PC-9 (cell line): Measurements from ENCODE around the gene RPL10A. TPM values are rescaled to one million over a fixed set of nuclear protein-coding genes. Genes with fewer than 3 reads are reported as not detected.
"Not testable (repeated sequence)": the region's sequence is repeated elsewhere in the genome, so short reads cannot be mapped to it uniquely, and the experiment has no call there.

Experiments
- BruUV-seq: library from RNA; stranded (reverse); fragments of 400-500 nt; replicated peaks from 2 replicates; lab custom pipeline; 2021; lab: Mats Ljungman, UMichigan
- CTCF ChIA-PET: fragments of 300-600 bp; sonication (Branson Sonifier 250); formaldehyde crosslinking; loops from one replicate; lab custom pipeline; 2022; ENCODE audit warnings: antibody characterized with exemption; lab: Charles Lee
- POLR2A ChIA-PET: fragments of 300-600 bp; sonication (Branson Sonifier 250); formaldehyde crosslinking; loops from one replicate; lab custom pipeline; 2022; ENCODE audit warnings: antibody characterized with exemption; ENCODE audit not compliant: unreplicated experiment; lab: Charles Lee
- DNase-seq, 2 experiments: peaks; one replicate each; pipeline versions ENCODE4 v3.0.0 to v3.0.0-alpha.2; 2015 to 2022; ENCODE audit warnings: mixed read lengths in 1 of 2
- H2AFZ ChIP-seq: fragments of 200-600 bp; sonication (generic); 2 replicates; pipeline ENCODE4 v1.8.1; 2017; ENCODE audit warnings: antibody characterized with exemption
- H3F3A ChIP-seq: fragments of 200-600 bp; sonication (generic); 2 replicates; pipeline ENCODE4 v1.8.1; 2017; ENCODE audit warnings: antibody characterized with exemption, mild to moderate bottlenecking, low read depth; ENCODE audit not compliant: insufficient read depth
- H3K27ac ChIP-seq: fragments of 200-600 bp; sonication (generic); 2 replicates; pipeline ENCODE4 v1.6.1; 2016; ENCODE audit warnings: mixed run types
- H3K27me3 ChIP-seq: fragments of 200-600 bp; sonication (generic); 2 replicates; pipeline ENCODE4 v1.6.1; 2016; ENCODE audit warnings: low read depth, mixed run types; ENCODE audit not compliant: insufficient read depth
- H3K36me3 ChIP-seq: fragments of 200-600 bp; sonication (generic); 2 replicates; pipeline ENCODE4 v1.6.1; 2016; ENCODE audit warnings: low read depth, mixed run types
- H3K4me1 ChIP-seq: fragments of 200-600 bp; sonication (generic); replicated peaks from 2 replicates; pipeline ENCODE4 v1.6.1; 2016; ENCODE audit warnings: mixed run types; ENCODE audit not compliant: insufficient read depth
- H3K4me2 ChIP-seq: fragments of 200-600 bp; sonication (generic); 2 replicates; pipeline ENCODE4 v1.6.1; 2017; ENCODE audit warnings: mixed run types
- H3K4me3 ChIP-seq: fragments of 200-600 bp; sonication (generic); 2 replicates; pipeline ENCODE4 v1.6.1; 2016; ENCODE audit warnings: mixed run types
- H3K79me2 ChIP-seq: fragments of 200-600 bp; sonication (generic); 2 replicates; pipeline ENCODE4 v1.6.1; 2017; ENCODE audit warnings: low read depth, mixed run types
- H3K9me2 ChIP-seq: fragments of 200-600 bp; sonication (generic); 2 replicates; pipeline ENCODE4 v1.8.1; 2017; ENCODE audit warnings: mild to moderate bottlenecking; ENCODE audit not compliant: insufficient read depth
- H3K9me3 ChIP-seq: fragments of 200-600 bp; sonication (generic); 2 replicates; pipeline ENCODE4 v1.8.1; 2016; ENCODE audit warnings: low read depth; ENCODE audit not compliant: insufficient read depth
- H4K20me1 ChIP-seq: fragments of 200-600 bp; sonication (generic); 2 replicates; pipeline ENCODE4 v1.8.1; 2017; ENCODE audit not compliant: insufficient read depth
- CTCF ChIP-seq: fragments of 200-600 bp; sonication (generic); conservative IDR thresholded peaks from 2 replicates; pipeline ENCODE4 v1.6.1; 2017; ENCODE audit warnings: mixed run types, antibody characterized with exemption, mild to moderate bottlenecking, moderate library complexity
- EZH2 ChIP-seq: fragments of 200-600 bp; sonication (generic); IDR thresholded peaks from 2 replicates; pipeline ENCODE4 v1.8.0; 2017; ENCODE audit warnings: antibody characterized with exemption, low read depth
- intact Hi-C: fragments of 100-400 bp; cut with micrococcal nuclease; formaldehyde crosslinking; loops from one replicate; pipeline ENCODE4 v1.10.0; 2022; ENCODE audit not compliant: unreplicated experiment
- total RNA-seq: library from RNA; stranded (reverse); gene quantifications from 2 replicates; pipeline ENCODE4 v1.2.3, GENCODE V29; 2021

RPL10A gene
- total RNA-seq, 1 experiment from 2014 or later: 1,335 TPM

GRCh38 chr6:35516712-35517111 lies 48.5 kb downstream of the RPL10A start:
- no peak for DNase-seq
- POLR2A ChIA-PET: no interaction called here
- no peaks in the 10 kb centered on the region for H4K20me1 ChIP-seq
- intact Hi-C loops: no loop called here
- CTCF ChIA-PET: interaction anchor here (0.6 kb wide), 2 partner anchors 36 to 123 kb away, joined by 5 to 7 read pairs; no protein-coding TSS in a partner anchor
- no peaks in the 10 kb centered on the region for H3K27me3 ChIP-seq
- H3K36me3 ChIP-seq: no peaks in the 10 kb centered on the region
- H3K9me2 ChIP-seq: no peaks in the 10 kb centered on the region
- H3K4me1 ChIP-seq: 0 out of 2 replicates have a peak, but pooled peaks cover 9% of the 10 kb centered on the region
- BruUV-seq: no TSS peak
- no peak for TF ChIP-seq EZH2
- no peak for TF ChIP-seq CTCF
- H3K9me3 ChIP-seq: no peaks in the 10 kb centered on the region
- H2AFZ ChIP-seq: no peak overlapping the region
- no peak overlapping the region for H3K4me3 ChIP-seq
- no peak overlapping the region for H3K27ac ChIP-seq
- peaks cover 4% of the 10 kb centered on the region; the same call in 1 of the 2 replicates for H3F3A ChIP-seq
- no peak overlapping the region for H3K4me2 ChIP-seq
- no peaks in the 10 kb centered on the region for H3K79me2 ChIP-seq

- H3K36me3 ChIP-seq, intact Hi-C loops, H3K9me2 ChIP-seq, H2AFZ ChIP-seq, H3K4me1 ChIP-seq, BruUV-seq, H3K79me2 ChIP-seq, H4K20me1 ChIP-seq, H3K9me3 ChIP-seq, DNase-seq, POLR2A ChIA-PET, H3K4me3 ChIP-seq, H3K27me3 ChIP-seq, H3K27ac ChIP-seq, H3F3A ChIP-seq, H3K4me2 ChIP-seq: not testable (repeated sequence)
- CTCF ChIA-PET: interaction anchor here (0.5 kb wide), 1 partner anchor 22 kb away, joined by 3 read pairs; no protein-coding TSS in a partner anchor
These were observed 49.8 kb downstream of the RPL10A start for GRCh38 chr6:35517978-35518377.

GRCh38 chr6:35518566-35519312 lies 50.5 kb downstream of the RPL10A start:
- 0 out of 2 replicates have a peak, but pooled peaks cover 12% of the 10 kb centered on the region for H3K4me1 ChIP-seq
- TF ChIP-seq CTCF (no peak), EZH2 (no peak)
- intact Hi-C loops: no loop called here
- H3K4me2 ChIP-seq: no peak overlapping the region
- peaks cover 4% of the 10 kb centered on the region; the same call in 1 of the 2 replicates for H3F3A ChIP-seq
- DNase-seq: no peak
- no peaks in the 10 kb centered on the region for H3K79me2 ChIP-seq
- H3K36me3 ChIP-seq: no peaks in the 10 kb centered on the region
- no peaks in the 10 kb centered on the region for H4K20me1 ChIP-seq
- ChIA-PET CTCF (interaction anchor here (0.5 to 0.6 kb wide), 2 partner anchors 23 to 99 kb away, joined by 3 to 5 read pairs; no protein-coding TSS in a partner anchor), POLR2A (no interaction called here)
- H3K9me3 ChIP-seq: no peaks in the 10 kb centered on the region
- no peak overlapping the region for H3K4me3 ChIP-seq
- BruUV-seq: no TSS peak
- H3K27me3 ChIP-seq: no peaks in the 10 kb centered on the region
- no peaks in the 10 kb centered on the region for H3K9me2 ChIP-seq
- no peak overlapping the region for H3K27ac ChIP-seq
- H2AFZ ChIP-seq: no peak overlapping the region
